ENCODE data around the gene GPR78.

- no peak for TF ChIP-seq TOX (CRISPR knock-in tag; IDR thresholded peaks at IDR 0.05; ENCODE audit: borderline replicate concordance)
- TF ChIP-seq RARB (CRISPR knock-in tag; IDR thresholded peaks at IDR 0.05), result no peak
- no peak for TF ChIP-seq TSHZ2 (CRISPR knock-in tag; IDR thresholded peaks at IDR 0.05)
- no peak for TF ChIP-seq BACH2 (CRISPR knock-in tag; IDR thresholded peaks at IDR 0.05; ENCODE audit: borderline replicate concordance)
- no peak for TF ChIP-seq ZNF70 (CRISPR knock-in tag; IDR thresholded peaks at IDR 0.05)
- TF ChIP-seq ARNTL (CRISPR knock-in tag; IDR thresholded peaks at IDR 0.05; ENCODE audit: borderline replicate concordance, low read depth), result no peak
- TF ChIP-seq ZFP30 (CRISPR knock-in tag; IDR thresholded peaks at IDR 0.05), result no peak
- TF ChIP-seq ZNF8 (CRISPR knock-in tag; IDR thresholded peaks at IDR 0.05), result no peak
- no peak for TF ChIP-seq ZNF565 (CRISPR knock-in tag; conservative IDR thresholded peaks at IDR 0.05; ENCODE audit: low read depth)
- no peak for TF ChIP-seq PATZ1 (CRISPR knock-in tag; IDR thresholded peaks at IDR 0.05; ENCODE audit: borderline replicate concordance)
- no peak for TF ChIP-seq PPARA (CRISPR knock-in tag; IDR thresholded peaks at IDR 0.05; ENCODE audit: borderline replicate concordance)
- no peak for TF ChIP-seq ZC3H10 (CRISPR knock-in tag; IDR thresholded peaks at IDR 0.05)
- TF ChIP-seq ISL1 (CRISPR knock-in tag; IDR thresholded peaks at IDR 0.05), result no peak
Measured at GRCh38 chr4:8557151-8558076, 22.8 kb upstream of the GPR78 start.
